ENCODE measurements around the gene ERICH2. TPM values are rescaled to one million over a fixed set of nuclear protein-coding genes. Genes with fewer than 3 reads are reported as not detected.

The ERICH2 gene
- total RNA-seq, 2 donors from 2014 or later, result not detected

DNA sequence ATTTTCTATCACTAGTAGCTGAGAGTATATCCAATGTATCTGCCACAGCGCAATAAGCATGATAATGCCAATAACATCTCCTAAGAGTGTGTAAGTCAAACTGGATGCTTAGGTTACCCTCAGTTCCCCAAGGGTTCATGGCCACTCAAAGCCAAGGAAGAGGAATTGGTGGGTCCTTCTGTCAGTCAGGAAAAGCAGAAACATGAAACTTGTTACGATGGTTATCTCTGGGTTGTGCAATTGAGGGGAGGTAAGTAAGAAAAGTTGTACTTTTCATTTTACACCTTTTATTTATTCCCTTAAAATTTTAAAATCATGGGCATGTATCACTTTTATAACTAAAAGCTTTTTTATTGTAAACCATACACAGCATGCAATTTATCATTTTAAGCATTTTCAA lies 36.4 kb downstream of the ERICH2 start:
- H3K27ac ChIP-seq, result no peak overlapping the region
- TF ChIP-seq, protein P1, sequence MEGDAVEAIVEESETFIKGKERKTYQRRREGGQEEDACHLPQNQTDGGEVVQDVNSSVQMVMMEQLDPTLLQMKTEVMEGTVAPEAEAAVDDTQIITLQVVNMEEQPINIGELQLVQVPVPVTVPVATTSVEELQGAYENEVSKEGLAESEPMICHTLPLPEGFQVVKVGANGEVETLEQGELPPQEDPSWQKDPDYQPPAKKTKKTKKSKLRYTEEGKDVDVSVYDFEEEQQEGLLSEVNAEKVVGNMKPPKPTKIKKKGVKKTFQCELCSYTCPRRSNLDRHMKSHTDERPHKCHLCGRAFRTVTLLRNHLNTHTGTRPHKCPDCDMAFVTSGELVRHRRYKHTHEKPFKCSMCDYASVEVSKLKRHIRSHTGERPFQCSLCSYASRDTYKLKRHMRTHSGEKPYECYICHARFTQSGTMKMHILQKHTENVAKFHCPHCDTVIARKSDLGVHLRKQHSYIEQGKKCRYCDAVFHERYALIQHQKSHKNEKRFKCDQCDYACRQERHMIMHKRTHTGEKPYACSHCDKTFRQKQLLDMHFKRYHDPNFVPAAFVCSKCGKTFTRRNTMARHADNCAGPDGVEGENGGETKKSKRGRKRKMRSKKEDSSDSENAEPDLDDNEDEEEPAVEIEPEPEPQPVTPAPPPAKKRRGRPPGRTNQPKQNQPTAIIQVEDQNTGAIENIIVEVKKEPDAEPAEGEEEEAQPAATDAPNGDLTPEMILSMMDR (IDR thresholded peaks at IDR 0.05), result no peak
- no peaks in the 10 kb centered on the region for H3K4me1 ChIP-seq
- H3K9me3 ChIP-seq, result no peaks in the 10 kb centered on the region
- DNase-seq (ENCODE audit: low spot score), result no peak
- no peaks in the 10 kb centered on the region for H3K27me3 ChIP-seq
- no peak overlapping the region for H3K4me3 ChIP-seq
- H3K36me3 ChIP-seq, result no peaks in the 10 kb centered on the region

GRCh38 chr2:170812710-170813600 lies 42.8 kb downstream of the ERICH2 start:
- TF ChIP-seq, protein P1 (IDR thresholded peaks at IDR 0.05), result peak; percentile 62 to 84
- Histone ChIP-seq H3K4me3 (no peak overlapping the region), H3K4me1 (peaks cover 0 to 40% of the 10 kb centered on the region in 2 donors), H3K36me3 (no peaks in the 10 kb centered on the region), H3K27ac (no peak overlapping the region), H3K27me3 (peaks cover 28 to 45% of the 10 kb centered on the region in 2 donors), H3K9me3 (no peaks in the 10 kb centered on the region)
- DNase-seq (ENCODE audit: low spot score), result no peak

GRCh38 chr2:170813611-170814532 lies 43.7 kb downstream of the ERICH2 start:
- Histone ChIP-seq H3K27me3 (peaks cover 32 to 54% of the 10 kb centered on the region in 2 donors), H3K4me1 (peaks cover 0 to 49% of the 10 kb centered on the region in 2 donors), H3K36me3 (no peaks in the 10 kb centered on the region), H3K9me3 (no peaks in the 10 kb centered on the region), H3K4me3 (no peak overlapping the region), H3K27ac (no peak overlapping the region)
- no peak for DNase-seq (ENCODE audit: low spot score)
- TF ChIP-seq, protein P1 (IDR thresholded peaks at IDR 0.05), result no peak

- DNase-seq (ENCODE audit: low spot score), result no peak
- Histone ChIP-seq H3K27me3 (peaks cover 33 to 62% of the 10 kb centered on the region in 2 donors), H3K9me3 (no peaks in the 10 kb centered on the region), H3K36me3 (no peaks in the 10 kb centered on the region), H3K4me3 (no peak overlapping the region), H3K4me1 (peaks cover 0 to 50% of the 10 kb centered on the region in 2 donors), H3K27ac (no peak overlapping the region)
- TF ChIP-seq, protein P1 (IDR thresholded peaks at IDR 0.05), result no peak
Observed at GRCh38 chr2:170814533-170815230, 44.5 kb downstream of the ERICH2 start.

DNA sequence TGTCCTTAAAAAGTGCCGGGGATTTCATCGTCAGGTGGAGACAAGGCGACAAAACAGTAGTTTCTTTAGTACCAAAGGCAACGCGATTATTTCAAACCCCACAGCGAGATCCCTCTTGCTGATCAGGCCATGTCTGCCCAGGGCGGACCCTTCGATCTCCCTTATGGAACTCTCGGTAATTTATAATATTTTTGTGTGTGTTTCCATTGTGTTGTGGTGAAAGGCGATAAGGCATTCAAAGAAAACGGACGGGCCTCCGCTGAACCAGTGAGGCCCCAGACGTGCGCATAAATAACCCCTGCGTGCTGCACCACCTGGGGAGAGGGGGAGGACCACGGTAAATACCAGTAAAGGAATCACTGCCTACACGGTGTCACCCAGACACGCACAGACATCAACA lies 45.1 kb downstream of the ERICH2 start:
- TF ChIP-seq, protein P1 (IDR thresholded peaks at IDR 0.05), result no peak
- no peaks in the 10 kb centered on the region for H3K36me3 ChIP-seq
- H3K27me3 ChIP-seq, result peaks cover 38 to 68% of the 10 kb centered on the region in 2 donors
- peak overlapping the region in 1 of 2 donors; percentile 42 for H3K4me3 ChIP-seq
- DNase-seq (ENCODE audit: low spot score), result no peak
- no peak overlapping the region for H3K27ac ChIP-seq
- H3K4me1 ChIP-seq, result peaks cover 0 to 57% of the 10 kb centered on the region in 2 donors
- no peaks in the 10 kb centered on the region for H3K9me3 ChIP-seq
